ENCODE data around the gene NPAS3.

NPAS3 gene

DNA sequence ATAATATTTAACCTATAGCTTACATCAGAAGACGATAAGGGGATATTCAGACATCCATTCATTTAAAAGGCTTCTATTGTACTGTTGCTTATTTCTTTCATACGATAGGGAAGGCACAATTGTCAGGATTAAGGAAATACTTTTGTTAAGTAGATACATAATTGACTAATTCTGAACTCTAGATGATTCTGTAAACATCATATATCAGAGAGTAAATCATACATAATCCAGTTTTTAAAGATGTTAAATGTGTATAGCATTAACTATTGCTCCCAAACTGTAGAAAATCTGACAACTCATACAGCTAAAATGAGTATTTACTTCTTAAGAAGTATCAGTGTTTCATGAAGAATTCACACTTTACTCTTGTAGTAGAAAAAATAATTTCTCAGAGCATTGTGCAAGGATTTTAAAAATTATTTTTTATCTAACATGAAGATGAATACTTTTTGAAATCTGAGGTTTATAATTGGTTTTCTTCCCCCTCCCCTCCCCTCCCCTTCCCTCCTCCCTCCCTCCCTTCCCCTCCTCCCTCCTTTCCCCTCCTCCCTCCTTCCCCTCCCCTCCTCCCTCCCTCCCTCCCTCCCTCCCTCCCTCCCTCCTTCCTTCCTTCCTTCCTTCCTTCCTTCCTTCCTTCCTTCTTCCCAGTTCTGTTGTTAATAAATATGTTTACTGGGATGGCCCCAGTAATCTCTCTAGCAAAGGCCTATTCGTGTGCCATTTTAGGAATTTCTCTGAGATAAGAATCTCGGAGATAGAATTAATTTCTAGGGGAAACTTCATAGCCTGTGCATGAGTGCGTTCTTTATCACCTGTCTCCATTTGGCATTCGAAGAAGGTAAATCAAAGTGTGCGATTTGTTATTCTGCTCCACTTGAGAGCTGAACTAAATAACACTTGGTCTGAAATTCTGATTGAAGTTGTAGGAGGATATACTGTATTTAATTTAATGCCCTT is 2.3 kb downstream of the NPAS3 start:
- TF ChIP-seq, protein P1, sequence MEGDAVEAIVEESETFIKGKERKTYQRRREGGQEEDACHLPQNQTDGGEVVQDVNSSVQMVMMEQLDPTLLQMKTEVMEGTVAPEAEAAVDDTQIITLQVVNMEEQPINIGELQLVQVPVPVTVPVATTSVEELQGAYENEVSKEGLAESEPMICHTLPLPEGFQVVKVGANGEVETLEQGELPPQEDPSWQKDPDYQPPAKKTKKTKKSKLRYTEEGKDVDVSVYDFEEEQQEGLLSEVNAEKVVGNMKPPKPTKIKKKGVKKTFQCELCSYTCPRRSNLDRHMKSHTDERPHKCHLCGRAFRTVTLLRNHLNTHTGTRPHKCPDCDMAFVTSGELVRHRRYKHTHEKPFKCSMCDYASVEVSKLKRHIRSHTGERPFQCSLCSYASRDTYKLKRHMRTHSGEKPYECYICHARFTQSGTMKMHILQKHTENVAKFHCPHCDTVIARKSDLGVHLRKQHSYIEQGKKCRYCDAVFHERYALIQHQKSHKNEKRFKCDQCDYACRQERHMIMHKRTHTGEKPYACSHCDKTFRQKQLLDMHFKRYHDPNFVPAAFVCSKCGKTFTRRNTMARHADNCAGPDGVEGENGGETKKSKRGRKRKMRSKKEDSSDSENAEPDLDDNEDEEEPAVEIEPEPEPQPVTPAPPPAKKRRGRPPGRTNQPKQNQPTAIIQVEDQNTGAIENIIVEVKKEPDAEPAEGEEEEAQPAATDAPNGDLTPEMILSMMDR (conservative IDR thresholded peaks at IDR 0.05; ENCODE audit: low read length) = no peak
- no peak for DNase-seq (ENCODE audit: low read depth)
- H3K4me3 ChIP-seq (ENCODE audit: low read length) = no peak overlapping the region

DNA sequence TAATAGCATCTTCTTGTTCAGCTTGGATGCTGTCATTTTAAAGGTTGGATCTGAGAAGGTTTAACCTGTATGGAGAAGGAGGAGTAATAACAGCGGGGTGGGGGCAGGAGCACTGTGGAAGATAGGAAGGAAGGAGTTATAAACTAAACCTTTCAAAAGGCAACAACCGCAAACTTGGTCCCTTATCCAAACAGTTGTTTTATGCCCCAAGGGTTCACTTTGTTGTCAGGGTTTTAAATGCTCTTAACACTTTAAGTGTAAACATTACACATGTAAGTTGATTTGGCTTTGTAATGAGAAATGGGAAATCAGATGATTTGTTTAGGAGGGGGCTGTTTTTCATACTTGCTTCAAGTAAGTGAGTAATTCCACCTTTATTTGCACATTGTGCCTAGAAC is 3.0 kb downstream of the NPAS3 start:
- TF ChIP-seq, protein P1 (conservative IDR thresholded peaks at IDR 0.05; ENCODE audit: low read length) = no peak
- H3K4me3 ChIP-seq (ENCODE audit: low read length) = no peak overlapping the region
- no peak for DNase-seq (ENCODE audit: low read depth)

DNA sequence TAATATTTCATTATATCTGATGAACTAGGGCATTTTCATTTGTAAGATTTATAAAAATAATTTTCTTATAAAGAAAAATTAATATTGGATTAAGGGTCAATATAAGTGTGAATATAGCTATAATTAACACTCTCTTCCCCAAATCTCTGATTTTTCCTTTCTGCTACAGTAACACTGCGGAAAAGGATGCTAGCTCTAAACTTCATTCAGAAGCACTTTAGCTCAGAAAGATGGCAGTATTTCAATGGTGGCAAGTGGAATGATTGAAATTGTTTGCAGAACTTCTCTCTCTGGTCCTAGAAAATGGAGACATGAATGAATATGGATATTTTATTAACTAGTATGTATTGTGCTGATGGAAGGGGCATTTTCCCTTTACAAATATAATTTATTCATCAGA is 8.4 kb downstream of the NPAS3 start:
- TF ChIP-seq, protein P1 (conservative IDR thresholded peaks at IDR 0.05; ENCODE audit: low read length) = no peak

DNA sequence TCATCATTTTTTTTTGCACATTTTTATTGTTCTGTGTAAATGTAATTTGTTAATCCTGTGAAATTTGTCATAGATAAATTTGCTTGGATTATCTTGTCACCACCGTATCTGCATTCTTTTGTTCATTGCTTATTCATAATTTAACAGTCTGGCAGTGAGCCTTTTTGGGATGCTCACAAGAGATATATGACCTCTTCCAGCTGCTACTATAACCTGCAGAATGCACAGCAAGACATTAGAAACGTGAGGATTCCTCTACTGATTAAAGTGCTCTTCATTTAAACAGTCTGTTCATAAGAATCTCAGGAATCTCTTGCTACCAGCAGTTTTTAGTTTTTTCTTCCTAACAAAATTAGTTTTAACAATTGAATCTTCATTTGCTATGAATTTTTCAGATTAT is 9.1 kb downstream of the NPAS3 start:
- no peak overlapping the region for H3K4me3 ChIP-seq (ENCODE audit: low read length)
- DNase-seq (ENCODE audit: low read depth) = no peak
- TF ChIP-seq, protein P1 (conservative IDR thresholded peaks at IDR 0.05; ENCODE audit: low read length) = no peak

More for the DNA sequence above, 8.4 kb downstream of the NPAS3 start:
- no peak overlapping the region for H3K4me3 ChIP-seq (ENCODE audit: low read length)
- DNase-seq (ENCODE audit: low read depth) = no peak

DNA sequence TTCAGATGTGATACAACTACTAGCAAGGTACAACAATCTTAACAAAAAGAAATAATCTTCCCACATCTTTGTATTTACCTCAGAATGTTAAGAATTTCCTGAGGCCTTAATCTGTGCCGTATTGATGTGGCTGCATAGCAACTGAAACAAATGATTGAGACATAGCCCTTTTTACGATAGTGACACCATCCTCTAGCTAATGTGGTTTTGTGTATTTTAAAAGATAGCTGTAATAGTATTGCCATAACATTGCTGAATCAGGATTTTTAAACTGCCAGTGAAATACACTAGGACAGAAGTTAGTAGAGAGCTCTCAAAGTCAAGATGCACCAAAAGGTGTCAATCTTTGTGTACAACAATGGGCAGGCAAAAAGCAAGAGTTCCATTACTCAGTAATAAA is 11.9 kb downstream of the NPAS3 start:
- TF ChIP-seq, protein P1 (conservative IDR thresholded peaks at IDR 0.05; ENCODE audit: low read length) = no peak
- H3K4me3 ChIP-seq (ENCODE audit: low read length) = no peak overlapping the region
- DNase-seq (ENCODE audit: low read depth) = peak; percentile 27

DNA sequence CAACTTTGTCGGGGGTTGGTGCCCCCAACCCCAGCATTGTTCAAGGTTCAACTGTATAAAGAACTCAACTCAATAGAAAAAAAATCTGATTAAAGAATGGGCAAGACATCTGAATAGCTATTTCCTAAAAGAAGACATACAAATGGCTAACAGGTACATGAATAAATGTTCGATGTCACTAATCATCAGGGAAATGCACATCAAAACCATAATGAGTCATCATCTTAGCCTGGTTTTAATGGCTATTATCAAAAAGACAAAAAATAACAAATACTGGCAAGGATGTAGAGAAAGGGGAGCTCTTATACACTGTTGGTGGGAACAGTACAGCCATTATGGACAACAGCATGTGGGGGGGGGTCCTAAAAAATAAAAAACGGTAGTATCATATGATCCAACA is 28.7 kb downstream of the NPAS3 start:
- no peak for DNase-seq (ENCODE audit: low read depth)
- H3K4me3 ChIP-seq (ENCODE audit: low read length) = no peak overlapping the region
- TF ChIP-seq, protein P1 (conservative IDR thresholded peaks at IDR 0.05; ENCODE audit: low read length) = no peak

DNA sequence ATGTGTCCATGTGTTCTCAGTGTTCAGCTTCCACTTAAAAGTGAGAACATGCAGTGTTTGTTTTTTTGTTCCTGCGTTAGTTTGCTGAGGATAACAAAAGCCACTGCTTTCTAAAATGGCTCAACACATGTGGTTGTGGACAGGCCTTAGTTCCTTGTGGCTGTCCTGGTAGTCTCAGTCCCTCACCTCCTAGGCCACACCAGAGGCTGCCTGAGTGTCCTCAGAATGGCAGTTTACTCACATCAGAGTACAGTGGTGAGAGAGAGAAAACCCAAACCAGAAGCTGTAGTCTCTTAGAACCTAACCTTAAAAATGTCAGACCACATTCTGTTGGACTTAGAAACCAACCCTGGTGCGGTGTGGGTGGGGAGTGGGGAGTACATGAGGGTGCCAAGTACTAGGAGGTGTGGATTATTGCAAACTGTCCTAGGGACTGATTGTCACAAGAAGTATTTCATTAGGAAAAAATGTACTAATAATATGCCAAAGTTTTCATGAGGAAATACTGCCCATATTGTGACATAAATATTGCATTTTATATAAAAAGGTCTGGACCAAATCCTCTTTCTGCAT is 30.4 kb downstream of the NPAS3 start:
- no peak for DNase-seq (ENCODE audit: low read depth)
- TF ChIP-seq, protein P1 (conservative IDR thresholded peaks at IDR 0.05; ENCODE audit: low read length) = no peak

More for the DNA sequence above, 30.4 kb downstream of the NPAS3 start:
- no peak overlapping the region for H3K4me3 ChIP-seq (ENCODE audit: low read length)
